Fibroblast of peridontal ligament (primary cell): ENCODE data around the gene B4GAT1.
"Not testable (repeated sequence)": the region's sequence is repeated elsewhere in the genome, so short reads cannot be mapped to it uniquely, and the experiment has no call there.

Experiments used
- DNase-seq: peaks from one replicate; pipeline ENCODE4 v3.0.0-alpha.2; 2010; ENCODE audit errors: extremely low read depth

B4GAT1 gene

DNA sequence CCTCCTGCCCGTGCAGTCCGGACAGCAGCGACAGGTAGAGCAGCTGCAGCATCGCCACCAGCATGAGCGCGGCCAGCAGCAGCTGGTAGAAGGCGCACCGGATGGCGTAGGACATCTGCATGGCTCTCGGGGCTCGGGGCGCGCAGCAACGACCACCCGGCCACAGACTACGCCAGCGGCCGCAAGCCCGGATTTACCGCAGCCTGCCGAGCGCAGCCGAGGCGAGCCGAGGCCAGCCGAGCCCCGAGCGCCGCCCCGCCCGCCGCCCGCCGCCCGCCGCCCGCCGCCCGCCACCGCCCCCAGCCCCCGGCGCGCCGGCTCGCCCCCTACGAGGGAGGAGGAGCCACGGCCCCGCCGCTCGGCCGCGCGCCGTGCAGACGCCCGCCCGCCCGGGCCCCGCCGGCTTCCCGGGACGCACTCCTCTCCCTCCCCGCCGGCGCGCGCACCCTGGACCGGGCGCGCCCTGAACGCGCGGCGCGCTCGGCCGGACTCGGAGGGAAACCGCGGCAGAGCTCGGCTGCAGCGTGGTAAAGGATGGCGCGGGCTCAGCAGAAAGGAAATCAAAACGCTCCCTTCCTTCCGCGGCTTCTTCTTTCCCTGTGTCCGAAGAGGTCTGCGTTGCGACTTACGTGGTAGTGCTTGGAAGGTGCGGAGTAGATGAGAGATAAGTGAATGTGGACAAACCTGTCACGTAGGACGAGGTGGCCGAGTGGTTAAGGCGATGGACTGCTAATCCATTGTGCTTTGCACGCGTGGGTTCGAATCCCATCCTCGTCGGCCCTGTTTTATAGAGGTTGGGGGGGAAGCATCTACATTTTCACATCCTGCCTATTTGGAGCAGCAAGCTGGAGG, at the start of gene B4GAT1:
B4GAT1 (minus strand) TSS at position 205 of the 852 bp plus-strand sequence; CDS start at position 121, 84 bp downstream.
- DNase-seq = peak; percentile 94

GRCh38 chr11:66393954-66394353, 46.5 kb upstream of the B4GAT1 start:
- no peak for DNase-seq

- no peak for DNase-seq
Measured at GRCh38 chr11:66391322-66391721, 43.9 kb upstream of the B4GAT1 start.

- peak; percentile 74 for DNase-seq
Measured at GRCh38 chr11:66388780-66389386, 41.5 kb upstream of the B4GAT1 start.

GRCh38 chr11:66386171-66387069, 39.0 kb upstream of the B4GAT1 start:
- peak; percentile 91 for DNase-seq

- not testable (repeated sequence) for DNase-seq
Measured at GRCh38 chr11:66384316-66384715, 36.9 kb upstream of the B4GAT1 start.

- DNase-seq = not testable (repeated sequence)
Measured at GRCh38 chr11:66380264-66380663, 32.8 kb upstream of the B4GAT1 start.

DNA sequence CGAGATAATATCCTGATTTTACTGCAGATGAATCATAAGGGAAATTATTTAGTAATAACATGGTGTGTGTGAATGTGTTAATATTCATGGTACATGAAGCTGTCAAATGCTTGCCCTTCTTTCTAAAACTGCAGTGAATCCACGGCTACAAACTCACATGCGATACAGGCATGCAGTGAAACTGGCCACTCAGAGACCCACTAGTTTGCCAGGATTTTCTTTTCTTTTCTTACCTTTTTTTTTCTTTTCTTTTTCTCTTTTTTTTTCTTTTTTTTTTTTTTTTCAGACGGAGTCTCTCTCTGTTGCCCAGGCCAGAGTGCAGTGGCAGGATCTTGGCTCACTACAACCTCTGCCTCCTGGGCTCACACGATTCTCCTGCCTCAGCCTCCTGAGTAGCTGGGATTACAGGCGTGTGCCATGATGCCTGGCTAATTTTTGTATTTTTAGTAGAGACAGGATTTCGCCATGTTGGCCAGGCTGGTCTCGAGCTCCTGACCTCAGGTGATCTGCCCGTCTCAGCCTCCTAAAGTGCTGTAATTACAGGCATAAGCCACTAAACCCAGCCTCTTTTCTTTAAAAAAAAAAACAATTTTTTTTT, 26.4 kb upstream of the B4GAT1 start:
- DNase-seq = not testable (repeated sequence)

- DNase-seq = no peak
Measured at GRCh38 chr11:66373265-66373664, 25.8 kb upstream of the B4GAT1 start.

- no peak for DNase-seq
Measured at GRCh38 chr11:66371627-66372415, 24.4 kb upstream of the B4GAT1 start, which contains the start of gene SLC29A2. TSS of gene SLC29A2 (minus strand) at chr11:66371760. CDS start at chr11:66371591, 169 bp downstream.

GRCh38 chr11:66369073-66369894, 21.9 kb upstream of the B4GAT1 start:
- no peak for DNase-seq

DNA sequence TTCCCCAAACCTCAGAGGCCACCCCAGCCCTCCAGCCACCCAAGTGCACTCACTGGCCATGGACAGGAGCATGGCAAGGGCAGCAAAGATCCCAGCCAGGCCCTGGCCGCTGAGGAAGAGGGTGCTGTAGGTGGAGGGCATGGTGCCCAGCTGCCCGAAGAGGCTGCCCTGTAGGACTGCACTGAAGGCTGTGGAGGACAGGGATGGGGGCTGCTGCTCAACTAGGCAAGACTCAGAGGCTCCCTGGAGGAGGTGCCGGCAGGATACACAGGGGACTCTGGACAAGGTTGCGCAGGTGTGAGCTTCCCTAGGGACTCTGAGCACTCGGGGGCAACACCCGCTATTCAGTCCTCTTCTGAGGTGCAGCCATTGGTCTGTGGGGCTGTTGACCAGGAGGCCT, 21.1 kb upstream of the B4GAT1 start:
- DNase-seq = no peak

- DNase-seq = no peak
Measured at GRCh38 chr11:66367561-66368312, 20.3 kb upstream of the B4GAT1 start.

DNA sequence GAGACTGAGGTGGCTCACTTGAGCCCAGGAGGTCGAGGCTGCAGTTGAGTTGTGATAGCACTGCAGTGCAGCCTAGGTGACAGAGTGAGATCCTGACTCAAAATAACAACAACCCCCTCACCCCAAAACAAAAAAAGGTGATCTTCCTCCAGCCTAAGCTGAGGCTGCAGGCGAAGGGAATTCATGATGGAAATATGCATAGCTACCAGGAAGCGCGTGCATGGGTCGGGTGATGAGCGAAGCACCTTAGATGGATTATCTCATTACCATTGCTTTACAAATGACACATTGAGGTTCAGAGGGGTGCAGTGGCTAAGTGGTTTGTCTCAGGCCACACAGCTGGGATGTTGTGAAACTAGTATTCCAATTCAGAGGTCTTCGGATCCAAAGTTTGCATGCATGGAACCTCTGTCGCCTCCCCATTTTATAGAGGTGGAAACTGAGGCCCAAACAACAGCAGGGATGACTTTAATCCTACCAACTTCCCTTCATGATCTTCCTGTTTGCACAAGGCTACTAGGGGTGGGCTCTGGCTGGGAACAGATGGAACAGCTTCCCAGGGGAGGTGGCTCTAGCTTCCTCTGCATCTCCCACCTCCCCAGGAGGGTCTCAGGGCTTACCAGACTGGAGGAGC, 19.5 kb upstream of the B4GAT1 start:
- DNase-seq = no peak

GRCh38 chr11:66365711-66366619, 18.5 kb upstream of the B4GAT1 start:
- no peak for DNase-seq

DNA sequence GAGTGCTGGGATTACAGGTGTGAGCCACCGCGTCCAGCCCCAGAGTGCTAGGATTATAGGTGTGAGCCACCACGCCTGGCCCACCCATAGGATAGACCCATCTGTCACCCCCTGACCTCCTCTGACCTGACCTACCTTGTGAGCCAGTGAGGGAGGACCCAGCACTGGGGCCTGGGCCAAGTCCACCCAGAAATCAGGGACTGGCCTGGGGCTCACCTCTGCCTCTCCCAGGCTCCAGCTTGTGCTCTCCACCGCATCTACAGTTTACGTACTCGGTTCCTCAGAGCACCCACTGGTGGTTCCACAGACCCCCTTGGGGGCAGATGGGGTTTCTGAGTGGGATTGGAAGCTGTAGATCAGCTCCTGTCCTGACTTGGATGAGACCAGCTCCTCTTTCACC, 17.7 kb upstream of the B4GAT1 start:
- no peak for DNase-seq

- DNase-seq = no peak
Measured at GRCh38 chr11:66363805-66364535, 16.5 kb upstream of the B4GAT1 start.
